GM20431 (cell line): Measurements from ENCODE around the gene PDZD7.

Experiments
- in situ Hi-C: fragments of 300-500 bp; cut with MseI, MboI; formaldehyde crosslinking; loops from one replicate; pipeline ENCODE4 v1.15.0; 2020; ENCODE audit warnings: low sequenced_read_pairs; ENCODE audit not compliant: unreplicated experiment

Gene PDZD7

DNA sequence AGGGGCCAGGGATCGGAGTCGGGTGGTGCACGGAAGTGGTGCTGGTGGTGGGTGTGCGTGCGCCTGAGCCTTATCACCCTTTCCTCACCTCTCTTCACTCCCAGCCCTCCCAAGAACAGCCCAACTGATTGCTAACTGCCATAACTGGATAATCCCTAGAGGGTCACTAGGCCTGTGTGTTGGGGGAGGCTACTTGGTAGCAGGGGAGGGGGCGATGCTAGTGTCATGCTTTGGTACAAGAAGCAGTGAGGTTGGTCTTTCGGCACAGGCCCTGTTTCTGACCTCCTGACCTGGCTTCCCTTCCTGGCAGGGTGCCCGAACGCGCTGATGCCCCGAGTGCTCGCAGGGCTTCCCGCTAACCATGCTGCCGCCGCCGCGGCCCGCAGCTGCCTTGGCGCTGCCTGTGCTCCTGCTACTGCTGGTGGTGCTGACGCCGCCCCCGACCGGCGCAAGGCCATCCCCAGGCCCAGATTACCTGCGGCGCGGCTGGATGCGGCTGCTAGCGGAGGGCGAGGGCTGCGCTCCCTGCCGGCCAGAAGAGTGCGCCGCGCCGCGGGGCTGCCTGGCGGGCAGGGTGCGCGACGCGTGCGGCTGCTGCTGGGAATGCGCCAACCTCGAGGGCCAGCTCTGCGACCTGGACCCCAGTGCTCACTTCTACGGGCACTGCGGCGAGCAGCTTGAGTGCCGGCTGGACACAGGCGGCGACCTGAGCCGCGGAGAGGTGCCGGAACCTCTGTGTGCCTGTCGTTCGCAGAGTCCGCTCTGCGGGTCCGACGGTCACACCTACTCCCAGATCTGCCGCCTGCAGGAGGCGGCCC is 31.5 kb upstream of the PDZD7 start:
- in situ Hi-C loops, result no loop called here

GRCh38 chr10:101061624-101062231 is 30.8 kb upstream of the PDZD7 start, which contains the start of gene KAZALD1:
Gene KAZALD1 (plus strand): TSS chr10:101061989. CDS start chr10:101062593, 604 bp downstream.
- in situ Hi-C loops, result no loop called here

- in situ Hi-C loops, result no loop called here
These were observed 30.2 kb upstream of the PDZD7 start for GRCh38 chr10:101060951-101061623.

GRCh38 chr10:101060036-101060950 is 29.4 kb upstream of the PDZD7 start:
- in situ Hi-C loops, result no loop called here

GRCh38 chr10:101056365-101057151 is 25.6 kb upstream of the PDZD7 start:
- in situ Hi-C loops, result no loop called here

DNA sequence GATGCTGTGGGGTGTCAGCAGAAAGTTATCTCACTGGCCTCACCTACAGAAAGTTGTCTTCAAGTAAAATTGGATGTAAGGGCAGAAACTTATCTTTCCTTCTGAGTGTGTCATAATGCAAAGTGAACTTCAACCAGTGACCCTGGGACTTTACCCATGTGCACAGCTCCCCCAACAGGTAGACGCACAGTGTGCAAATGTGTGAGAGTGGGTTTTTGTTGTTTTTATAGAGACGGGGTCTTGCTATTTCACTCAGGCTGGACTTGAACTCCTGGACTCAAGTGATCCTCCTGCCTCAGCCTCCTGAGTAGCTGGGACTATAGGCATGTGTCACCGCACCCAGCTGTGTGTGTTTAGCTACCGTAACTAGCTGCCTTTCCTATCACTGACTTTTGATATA is 24.5 kb upstream of the PDZD7 start:
- in situ Hi-C loops, result no loop called here

- in situ Hi-C loops, result no loop called here
These were observed 23.9 kb upstream of the PDZD7 start for GRCh38 chr10:101054876-101055275.

DNA sequence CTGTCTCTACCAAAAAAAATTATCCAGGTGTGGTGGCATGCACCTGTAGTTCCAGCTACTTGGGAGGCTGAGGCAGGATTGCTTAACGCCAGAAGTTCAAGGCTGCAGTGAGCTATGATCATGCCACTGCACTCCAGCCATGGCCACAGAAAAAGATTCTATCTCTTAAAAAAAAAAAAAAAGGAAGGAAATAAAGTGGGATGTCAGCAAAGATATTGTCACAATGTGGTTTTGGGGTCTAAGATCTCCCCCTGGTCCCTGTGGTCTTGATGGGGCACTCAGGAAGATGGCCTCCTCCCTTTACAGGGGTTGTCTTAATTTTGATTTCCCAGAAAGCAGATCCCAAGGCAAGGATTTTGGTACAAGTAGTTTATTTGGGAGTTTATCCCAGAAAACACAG is 23.4 kb upstream of the PDZD7 start:
- in situ Hi-C loops, result no loop called here

GRCh38 chr10:101053516-101053915 is 22.6 kb upstream of the PDZD7 start:
- in situ Hi-C loops, result no loop called here

- in situ Hi-C loops, result no loop called here
These were observed 21.4 kb upstream of the PDZD7 start for GRCh38 chr10:101052285-101052684.

GRCh38 chr10:101050208-101051069 is 19.5 kb upstream of the PDZD7 start:
- in situ Hi-C loops, result no loop called here

DNA sequence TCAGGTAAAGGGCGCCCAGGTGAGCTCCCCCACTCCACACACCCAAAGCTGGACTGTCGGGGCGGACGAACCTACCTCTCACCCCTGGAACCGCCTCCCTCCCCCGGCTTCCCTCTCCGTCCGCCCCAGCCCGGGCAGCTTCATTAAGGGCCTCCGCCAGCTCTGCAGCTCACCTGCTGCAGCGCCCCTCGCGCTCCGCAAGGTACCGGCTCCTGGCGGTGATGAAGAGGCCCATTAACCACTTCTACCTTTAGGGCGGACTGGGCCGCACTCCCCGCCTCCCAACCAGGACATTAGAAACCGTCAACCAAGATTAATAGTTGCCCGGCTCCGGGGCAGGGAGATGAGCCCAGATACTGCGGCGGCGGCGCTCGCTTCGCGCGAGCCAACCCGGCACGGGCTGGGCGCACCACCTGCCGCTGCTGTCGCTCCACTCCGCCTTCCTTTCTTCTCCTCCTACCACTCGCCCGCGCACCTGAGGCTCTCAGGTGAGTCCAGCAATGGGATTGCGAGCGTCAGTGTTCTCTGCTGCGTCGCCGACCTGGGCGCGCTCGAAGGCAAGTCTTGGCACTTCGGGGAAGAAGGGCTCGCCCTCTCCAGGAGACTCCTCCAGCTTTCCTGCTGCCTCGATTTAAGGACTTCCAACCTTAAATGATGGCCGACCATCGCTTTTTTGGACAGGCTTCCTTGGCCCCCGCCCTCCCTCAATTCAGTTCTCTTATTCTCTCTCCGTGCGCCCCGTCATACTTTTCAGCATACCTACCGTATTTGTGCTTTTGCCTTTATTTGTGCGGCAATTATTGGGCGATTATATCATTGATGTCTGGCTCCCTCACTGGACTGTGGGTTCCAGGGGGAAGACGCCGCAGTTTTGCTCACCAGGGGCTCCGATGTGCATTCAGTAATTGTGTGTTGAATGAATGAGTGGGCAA is 17.3 kb upstream of the PDZD7 start:
- in situ Hi-C loops, result no loop called here

GRCh38 chr10:101047268-101047667 is 16.3 kb upstream of the PDZD7 start:
- in situ Hi-C loops, result no loop called here

GRCh38 chr10:101046332-101047238 is 15.7 kb upstream of the PDZD7 start:
- in situ Hi-C loops, result no loop called here

- in situ Hi-C loops, result no loop called here
These were observed 13.2 kb upstream of the PDZD7 start for GRCh38 chr10:101044117-101044516.

DNA sequence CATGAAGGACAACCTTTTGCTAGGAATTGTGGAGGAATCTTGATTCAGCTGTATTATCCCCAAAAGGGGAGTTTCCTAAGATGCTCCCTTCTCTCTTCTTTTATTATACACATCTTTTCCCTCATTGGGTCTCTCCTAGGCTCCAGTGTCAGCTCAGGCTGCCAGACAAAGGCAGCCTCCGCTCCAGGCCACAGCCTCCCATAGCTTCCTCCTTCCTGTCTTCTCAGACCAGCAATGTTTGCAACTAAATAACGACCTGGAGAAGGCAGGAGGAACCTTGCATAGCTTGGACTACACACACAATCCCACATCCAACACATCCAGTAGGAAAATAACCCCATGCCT is 12.4 kb upstream of the PDZD7 start:
- in situ Hi-C loops, result no loop called here
